K562 (cell line): ENCODE results near the gene ZFYVE28. TPM values are rescaled to one million over a fixed set of nuclear protein-coding genes. Genes with fewer than 3 reads are reported as not detected.
A peak's percentile ranks its signal among the peaks of the same experiment; 100 is the strongest.

Source experiments
- ATAC-seq: fragments of 200-7000 bp; cut with Tn5 transposase; 3 replicates; pipeline ENCODE4 v1.9.1; 2020; ENCODE audit warnings: moderate library complexity
- BruUV-seq: library from RNA; stranded (reverse); fragments of 400-500 nt; replicated peaks from 2 replicates; lab custom pipeline; 2021; lab: Mats Ljungman, UMichigan
- CTCF ChIA-PET: fragments of 300-600 bp; formaldehyde crosslinking; extraction: SDS; loops from one replicate; lab custom pipeline; 2021; ENCODE audit warnings: low intra/inter-chr PET ratio; lab: Yijun Ruan, JAX
- POLR2A ChIA-PET: fragments of 300-600, 350-650 bp; sonication (Branson Sonifier 250); formaldehyde crosslinking; extraction: SDS; loops from one replicate; lab custom pipeline; 2021; ENCODE audit warnings: antibody characterized with exemption, inconsistent platforms; lab: Yijun Ruan, JAX
- DNase-seq, 4 experiments: peaks; one replicate each; pipeline versions ENCODE4 v3.0.0 to v3.0.0-alpha.2; 2011 to 2018; ENCODE audit warnings: low spot score in 3 of 4, mixed read lengths in 3 of 4; ENCODE audit errors: extremely low read depth in 1 of 4
- FAIRE-seq: peaks from 2 replicates; lab custom pipeline; 2011; peaks lifted over from hg19 to GRCh38; lab: Jason Lieb, UNC
- H2AFZ ChIP-seq: 2 replicates; pipeline ENCODE4 v1.6.0; 2011; ENCODE audit warnings: low read depth, low read length, control low read depth, inconsistent platforms
- H3K27ac ChIP-seq: fragments of 200-600 bp; 3 replicates; pipeline ENCODE4 v1.8.0; 2011; ENCODE audit warnings: low read depth, mild to moderate bottlenecking, control low read depth, inconsistent platforms, low read length, moderate library complexity, mixed read lengths; ENCODE audit errors: extremely low read depth
- H3K27me3 ChIP-seq, 2 experiments: fragments of 300-600 bp in 1 of 2; 2 replicates in 1 of 2; 3 replicates in 1 of 2; pipeline versions ENCODE4 v1.6.0 to v1.8.0; 2011; ENCODE audit warnings: inconsistent platforms in 2 of 2, low read length in 2 of 2, mild to moderate bottlenecking in 1 of 2, mixed read lengths in 1 of 2, moderate library complexity in 1 of 2; ENCODE audit not compliant: control insufficient read depth in 2 of 2, insufficient read depth in 2 of 2
- H3K36me3 ChIP-seq: fragments of 300-600 bp; 3 replicates; pipeline ENCODE4 v1.8.0; 2011; ENCODE audit warnings: mild to moderate bottlenecking, low read length, inconsistent platforms; ENCODE audit not compliant: control insufficient read depth, insufficient read depth
- H3K4me1 ChIP-seq, 2 experiments: fragments of 200-600 bp in 1 of 2; replicated peaks in 1 of 2; 2 replicates in 1 of 2; 3 replicates in 1 of 2; pipeline versions ENCODE4 v1.5.1 to v1.8.0; 2011; ENCODE audit warnings: inconsistent platforms in 2 of 2, low read length in 2 of 2, mild to moderate bottlenecking in 1 of 2, mixed read lengths in 1 of 2, moderate library complexity in 1 of 2; ENCODE audit not compliant: control insufficient read depth in 2 of 2, insufficient read depth in 2 of 2
- H3K4me2 ChIP-seq: 2 replicates; pipeline ENCODE4 v1.6.1; 2011; ENCODE audit warnings: low read length, control low read depth, inconsistent platforms, mixed read lengths; ENCODE audit not compliant: insufficient read depth
- H3K4me3 ChIP-seq: fragments of 200-600 bp; sonication (generic), shearing (Covaris generic); 2 replicates; pipeline ENCODE4 v1.5.1; 2016; ENCODE audit warnings: control low read depth, inconsistent platforms
- H3K79me2 ChIP-seq: fragments of 200-600 bp; 3 replicates; pipeline ENCODE4 v1.8.0; 2011; ENCODE audit warnings: low read length, inconsistent platforms; ENCODE audit not compliant: control insufficient read depth, insufficient read depth
- H3K9ac ChIP-seq, 2 experiments: 2 replicates each; pipeline versions ENCODE4 v1.6.0 to v1.6.1; 2011; ENCODE audit warnings: low read depth in 2 of 2, low read length in 2 of 2, control low read depth in 1 of 2, inconsistent platforms in 1 of 2, mild to moderate bottlenecking in 1 of 2, mixed read lengths in 1 of 2; ENCODE audit not compliant: insufficient read depth in 1 of 2
- H3K9me1 ChIP-seq: one replicate; pipeline ENCODE4 v1.6.0; 2011; ENCODE audit warnings: inconsistent platforms, mild to moderate bottlenecking, low read length, moderate library complexity; ENCODE audit not compliant: control insufficient read depth, insufficient read depth
- H3K9me3 ChIP-seq: replicated peaks from 2 replicates; pipeline ENCODE4 v1.5.1; 2011; ENCODE audit warnings: low read depth, low read length, inconsistent platforms; ENCODE audit not compliant: control insufficient read depth, insufficient read depth
- H4K20me1 ChIP-seq: replicated peaks from 2 replicates; pipeline ENCODE4 v1.6.1; 2011; ENCODE audit warnings: low read length, inconsistent platforms, mixed read lengths; ENCODE audit not compliant: control insufficient read depth, insufficient read depth
- EGR1 ChIP-seq: fragments of 450-650 bp; conservative IDR thresholded peaks from 2 replicates; pipeline ENCODE4 v1.6.1; 2017; ENCODE audit warnings: mild to moderate bottlenecking
- ETV5 ChIP-seq: sonication (generic); formaldehyde crosslinking; IDR thresholded peaks from 2 replicates; pipeline ENCODE4 v1.4.0; 2020; ENCODE audit warnings: low read depth, mild to moderate bottlenecking, missing genetic modification reagents
- FIP1L1 ChIP-seq: fragments of 200-400 bp; formaldehyde crosslinking; IDR thresholded peaks from 2 replicates; pipeline ENCODE4 v1.6.1; 2018; ENCODE audit warnings: mild to moderate bottlenecking, low read depth, low read length; ENCODE audit not compliant: poor library complexity, severe bottlenecking
- HDAC6 ChIP-seq: IDR thresholded peaks from 2 replicates; pipeline ENCODE4 v1.6.1; 2012; ENCODE audit warnings: low read depth, mild to moderate bottlenecking, control low read depth, inconsistent platforms, low read length, moderate library complexity
- HMGN3 ChIP-seq: IDR thresholded peaks from 2 replicates; pipeline ENCODE4 v1.6.1; 2011; ENCODE audit warnings: borderline replicate concordance, low read depth, mild to moderate bottlenecking, mixed read lengths, low read length; ENCODE audit not compliant: insufficient read length; ENCODE audit errors: extremely low read depth
- MAFG ChIP-seq: fragments of 450-650 bp; conservative IDR thresholded peaks from 2 replicates; pipeline ENCODE4 v1.6.1; 2016; ENCODE audit warnings: missing genetic modification characterization, missing compliant biosample characterization
- NONO ChIP-seq, 2 experiments: fragments of 200-400 bp in 1 of 2; fragments of 450-650 bp in 1 of 2; formaldehyde crosslinking in 1 of 2; IDR thresholded peaks; 2 replicates each; pipeline ENCODE4 v1.6.1; 2017; ENCODE audit warnings: low read depth in 2 of 2, mild to moderate bottlenecking in 2 of 2, moderate library complexity in 2 of 2, low read length in 1 of 2
- RB1 ChIP-seq: fragments of 450-650 bp; IDR thresholded peaks from 2 replicates; pipeline ENCODE4 v1.6.1; 2017; ENCODE audit warnings: low read depth, mild to moderate bottlenecking
- RBBP5 ChIP-seq: fragments of 200-600 bp; sonication (generic); IDR thresholded peaks from 2 replicates; pipeline ENCODE4 v1.6.1; 2012; ENCODE audit warnings: borderline replicate concordance, mild to moderate bottlenecking, low read length, control low read depth, inconsistent platforms; ENCODE audit not compliant: insufficient read depth, poor library complexity, severe bottlenecking
- RCOR1 ChIP-seq, 2 experiments: IDR thresholded peaks; 2 replicates each; pipeline ENCODE4 v1.6.1; 2012; ENCODE audit warnings: low read depth in 2 of 2, low read length in 2 of 2, borderline replicate concordance in 1 of 2, improper control_type of control experiment in 1 of 2
- ZBTB1 ChIP-seq: sonication (generic); formaldehyde crosslinking; IDR thresholded peaks from 2 replicates; pipeline ENCODE4 v1.8.1; 2023; ENCODE audit warnings: missing genetic modification reagents, low read depth, mild to moderate bottlenecking, borderline replicate concordance
- ZBTB7A ChIP-seq: IDR thresholded peaks from 2 replicates; pipeline ENCODE4 v1.6.1; 2011; ENCODE audit warnings: low read depth, mild to moderate bottlenecking, low read length, moderate library complexity, borderline replicate concordance; ENCODE audit not compliant: control insufficient read depth
- ZEB2 ChIP-seq: fragments of 450-650 bp; IDR thresholded peaks from 2 replicates; pipeline ENCODE4 v1.6.1; 2016
- ZNF431 ChIP-seq: sonication (generic); formaldehyde crosslinking; IDR thresholded peaks from 2 replicates; pipeline ENCODE4 v1.8.0; 2022; ENCODE audit warnings: mild to moderate bottlenecking, missing genetic modification reagents
- ZNF639 ChIP-seq, 2 experiments: fragments of 200-800 bp in 1 of 2; sonication (Bioruptor generic) in 1 of 2; sonication (generic) in 1 of 2; formaldehyde crosslinking in 1 of 2; IDR thresholded peaks in 1 of 2; conservative IDR thresholded peaks in 1 of 2; 2 replicates each; pipeline versions ENCODE4 v1.5.0 to v1.6.1; 2016 to 2020; ENCODE audit warnings: missing compliant biosample characterization in 1 of 2, missing genetic modification characterization in 1 of 2, missing genetic modification reagents in 1 of 2
- WGBS: fragments of 100-300 bp; shearing (Covaris generic); methylation state at CpG from one replicate; pipeline ENCODE4 v1.1.6; 2016; ENCODE audit warnings: low coverage, mixed read lengths; ENCODE audit not compliant: insufficient coverage; ENCODE audit errors: missing lambda C conversion rate; 5-methylcytosine and 5-hydroxymethylcytosine counted together
- in situ Hi-C: fragments of 300-500 bp; cut with MboI; formaldehyde crosslinking; loops from 4 replicates; pipeline ENCODE4 v1.15.0; 2018; ENCODE audit warnings: inconsistent platforms, mixed read lengths
- intact Hi-C: fragments of 100-400 bp; cut with micrococcal nuclease; formaldehyde crosslinking; loops from 2 replicates; pipeline ENCODE4 v1.14.2; 2022
- polyA plus RNA-seq, 8 experiments: library from polyadenylated mRNA; depleted of rRNA in 4 of 8; stranded (reverse) in 5 of 8; unstranded in 3 of 8; fragments of >200 nt; fragmentation: Nextera tagmentation in 2 of 8; fragmentation: Illumina TruSeq in 1 of 8; extraction: Ambion mirVana in 2 of 8; extraction: Trizol in 1 of 8; gene quantifications; 2 replicates each; pipeline versions ENCODE4 v1.2.1 to v1.2.3, GENCODE V29; 2011 to 2014; ENCODE audit warnings: inconsistent platforms in 1 of 8, missing spikeins in 1 of 8
- total RNA-seq, 7 experiments: library from RNA; depleted of rRNA in 6 of 7; stranded (reverse); fragments of >200 nt in 6 of 7; fragmentation: Illumina TruSeq in 2 of 7; extraction: Trizol in 2 of 7; gene quantifications; 2 replicates each; pipeline versions ENCODE4 v1.2.1 to v1.2.3, GENCODE V29; 2011 to 2021; ENCODE audit warnings: low replicate concordance in 1 of 7

ZFYVE28 gene
- total and polyA plus RNA-seq, 9 of the 15 experiments (the other 6 are each of a cell fraction or from before 2014, with no cell fraction given), result 1.3 to 24.8 (median 8.9) TPM

GRCh38 chr4:2418650-2419571, 466 bp upstream of the ZFYVE28 start, which contains the start of gene CFAP99 (continued):
- TF ChIP-seq RCOR1 (IDR thresholded peaks at IDR 0.05; ENCODE audit: borderline replicate concordance in 1 of 2, low read depth in 2 of 2, low read length in 2 of 2) (peak in 1 of 2 experiments; percentile 27; a peak in 1 of 4 replicates), ETV5 (CRISPR knock-in tag) (no peak), MAFG (tag) (no peak), HMGN3 (peak; percentile 62)

DNA sequence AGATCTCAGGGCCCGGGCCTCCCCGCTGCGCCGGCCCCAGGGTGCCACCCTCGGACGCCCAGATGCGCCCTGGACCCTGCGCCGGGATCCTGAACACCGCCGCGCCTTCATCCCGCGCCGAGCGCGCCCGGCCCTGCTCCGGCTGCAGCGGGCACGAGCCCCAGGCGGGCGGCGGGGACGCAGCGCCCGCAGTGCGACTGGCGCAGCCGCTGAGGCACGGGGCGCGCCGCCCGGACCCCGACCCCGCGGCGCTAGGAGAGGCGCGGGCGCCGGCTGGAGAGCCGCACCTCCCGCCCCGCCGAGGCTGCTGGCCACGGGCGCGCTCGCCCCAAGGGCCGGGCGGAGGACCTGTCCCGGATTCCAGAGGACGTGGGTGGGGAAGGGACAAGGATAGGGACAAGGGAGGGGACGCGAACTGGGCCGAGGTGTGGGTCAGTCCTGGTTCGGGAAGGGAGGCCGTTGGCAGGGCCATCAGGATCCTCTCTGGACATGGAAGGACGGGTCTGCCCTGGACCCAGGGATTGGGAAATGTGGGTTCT, 1.1 kb downstream of the ZFYVE28 start:
- no TSS peak for BruUV-seq
- intact Hi-C loops (loop anchor here (2.0 to 10.0 kb wide), 5 partner anchors 14 to 545 kb away; partner anchors contain the start of genes HAUS3, MXD4, NSD2 and POLN), in situ Hi-C loops (no loop called here)
- FAIRE-seq (no peak), DNase-seq (peak in 3 of 4 experiments; percentile 27 to 51 (median 43)), ATAC-seq (peak; percentile 0; the same call in 2 of the 3 replicates)
- WGBS, result 0% methylated on average over 22 of the region's 61 CpGs
- Histone ChIP-seq H3K9ac (peak overlapping the region; percentile 60 to 91), H3K9me3 (no peaks in the 10 kb centered on the region), H3K4me1 (peaks cover 49 to 66% of the 10 kb centered on the region in 2 experiments), H4K20me1 (no peaks in the 10 kb centered on the region; the same call in 1 of the 2 replicates), H3K79me2 (peaks cover 61% of the 10 kb centered on the region), H3K36me3 (no peaks in the 10 kb centered on the region), H3K27ac (peak overlapping the region; percentile 74; the same call in 2 of the 3 replicates), H3K4me3 (peak overlapping the region; percentile 57), H2AFZ (peak overlapping the region; percentile 80), H3K4me2 (peak overlapping the region; percentile 83), H3K27me3 (no peaks in the 10 kb centered on the region; a peak in 1 of 5 replicates), H3K9me1 (no peaks in the 10 kb centered on the region)
- POLR2A ChIA-PET, result no interaction called here
- CTCF ChIA-PET, result no interaction called here
- TF ChIP-seq EGR1 (peak; percentile 47; the same call in 1 of the 2 replicates), ZEB2 (no peak), ZNF431 (CRISPR knock-in tag) (no peak), FIP1L1 (peak; percentile 12), HDAC6 (0 out of 2 replicates have a peak, but pooled peaks have one; percentile 59), RBBP5 (peak; percentile 74), NONO (IDR thresholded peaks at IDR 0.05; ENCODE audit: low read depth in 2 of 2, low read length in 1 of 2) (peak in 1 of 2 experiments; percentile 64; a peak in 1 of 4 replicates), RB1 (peak; percentile 51; the same call in 1 of the 2 replicates), ZNF639 (CRISPR knock-in tag; conservative IDR thresholded peaks at IDR 0.05 in 1 of 2, IDR thresholded peaks at IDR 0.05 in 1 of 2) (0 out of 4 replicates have a peak, but pooled peaks of 1 of the 2 experiments have one; percentile 14), ZBTB7A (peak; percentile 31; the same call in 1 of the 2 replicates), ZBTB1 (CRISPR knock-in tag) (peak; percentile 55; the same call in 1 of the 2 replicates)
